ENCODE data around the gene MICU2.

DNA sequence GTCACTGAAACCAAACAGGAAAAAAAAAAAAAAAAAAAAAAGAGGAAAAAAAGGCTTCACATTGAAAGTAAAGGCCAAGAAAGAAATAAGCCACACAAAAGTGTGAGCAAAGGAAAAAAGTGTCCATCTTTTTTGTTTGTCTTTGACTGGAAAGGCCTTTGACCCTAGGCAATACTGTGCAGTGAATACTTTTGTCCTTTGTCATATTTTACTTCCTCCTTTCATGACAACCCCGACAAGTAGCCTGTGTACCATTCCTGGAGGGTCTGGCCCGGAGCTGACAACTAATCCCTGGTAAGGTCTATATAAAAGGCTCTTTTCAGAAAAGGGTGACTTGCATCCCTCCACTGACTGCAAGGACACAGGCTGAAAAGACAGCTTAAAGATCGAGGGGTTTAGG, 12.9 kb upstream of the MICU2 start:
- no peak for TF ChIP-seq EP300 (IDR thresholded peaks at IDR 0.05)
- TF ChIP-seq POLR2AphosphoS5 (IDR thresholded peaks at IDR 0.05) = no peak
